NCI-H446 (cell line): ENCODE measurements around the gene SYCE1.
A peak's percentile ranks its signal among the peaks of the same experiment; 100 is the strongest.
"Not testable (repeated sequence)": the region's sequence is repeated elsewhere in the genome, so short reads cannot be mapped to it uniquely, and the experiment has no call there.

Source experiments
- DNase-seq, 2 experiments: peaks; one replicate each; lab custom pipeline; 2025; lab: John Stamatoyannopoulos, UW

The SYCE1 gene

DNA sequence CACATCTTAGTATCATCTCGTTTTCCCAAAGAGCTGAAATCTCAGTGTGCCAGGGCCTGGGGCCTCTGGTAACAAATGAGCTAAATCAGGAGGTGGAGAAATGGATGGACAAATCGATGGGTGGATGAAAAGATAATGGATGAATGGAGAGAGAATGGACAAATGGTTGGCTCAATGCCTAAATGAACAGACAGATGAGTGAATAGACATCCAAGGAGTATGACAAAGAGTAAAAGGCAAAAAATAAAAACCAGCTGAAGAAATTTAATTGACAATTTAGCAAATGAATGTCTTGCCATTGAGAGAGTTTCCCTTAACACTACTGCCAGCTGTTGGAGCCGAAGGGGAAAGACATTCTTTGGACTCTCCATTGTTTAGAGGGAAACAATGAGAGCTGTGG lies 8.0 kb downstream of the SYCE1 start:
- DNase-seq = no peak

DNA sequence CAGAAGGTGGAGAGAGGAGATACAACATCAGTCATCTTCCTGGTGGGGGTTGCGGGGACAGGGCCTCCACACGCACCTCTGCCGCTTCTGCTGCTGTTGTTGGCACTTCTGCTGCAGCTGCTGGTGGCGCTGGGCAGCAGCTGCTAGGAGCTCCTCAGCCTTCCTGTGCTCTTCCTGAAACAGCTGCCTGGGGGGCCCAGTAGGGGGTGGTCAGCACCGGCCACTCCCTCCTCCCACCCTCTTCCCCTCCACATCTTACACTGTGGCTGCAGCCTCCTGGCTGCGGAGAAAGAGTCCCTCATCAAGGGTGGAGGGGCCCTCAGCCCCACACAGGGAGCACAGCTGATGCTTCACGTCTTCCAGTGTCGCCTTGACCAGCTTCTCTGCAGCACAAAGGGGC lies 9.9 kb downstream of the SYCE1 start:
- no peak for DNase-seq

DNA sequence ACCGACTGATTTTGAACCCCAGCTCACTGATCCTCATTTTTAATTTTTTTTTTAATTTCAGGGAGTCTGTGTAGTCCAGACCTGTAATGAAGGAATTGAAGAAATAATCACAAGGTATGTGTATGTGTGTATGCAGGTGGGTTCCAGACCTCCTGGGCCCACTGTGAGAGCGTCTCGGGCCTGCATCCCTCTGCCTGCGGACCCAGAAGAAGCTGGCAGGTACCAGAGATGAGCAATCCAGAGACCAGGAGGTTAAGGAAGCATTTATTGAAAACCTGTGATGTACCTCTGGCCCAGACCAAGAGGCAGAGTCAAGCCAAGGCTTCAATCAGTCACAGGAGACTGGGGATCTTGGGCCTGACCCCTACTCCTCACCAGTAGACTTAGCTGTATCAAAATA lies 10.8 kb downstream of the SYCE1 start:
- DNase-seq = no peak

DNA sequence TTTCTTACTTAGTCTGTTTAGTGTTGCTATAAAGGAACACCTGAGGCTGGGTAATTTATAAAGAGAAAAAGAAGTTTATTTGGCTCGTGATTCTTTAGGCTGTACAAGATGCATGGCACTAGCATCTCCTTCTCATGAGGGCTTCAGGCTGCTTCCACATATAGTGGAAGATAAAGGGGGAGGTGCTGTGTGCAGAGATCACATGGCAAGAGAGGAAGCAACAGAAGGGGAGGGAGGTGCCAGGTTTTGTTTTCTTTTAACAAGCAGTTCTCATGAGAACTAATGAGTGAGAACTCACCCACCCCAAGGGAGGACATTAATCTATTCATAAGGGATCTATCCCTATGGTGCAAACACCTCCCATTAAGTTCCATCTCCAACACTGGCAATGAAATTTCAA lies 20.9 kb downstream of the SYCE1 start:
- DNase-seq = no peak

DNA sequence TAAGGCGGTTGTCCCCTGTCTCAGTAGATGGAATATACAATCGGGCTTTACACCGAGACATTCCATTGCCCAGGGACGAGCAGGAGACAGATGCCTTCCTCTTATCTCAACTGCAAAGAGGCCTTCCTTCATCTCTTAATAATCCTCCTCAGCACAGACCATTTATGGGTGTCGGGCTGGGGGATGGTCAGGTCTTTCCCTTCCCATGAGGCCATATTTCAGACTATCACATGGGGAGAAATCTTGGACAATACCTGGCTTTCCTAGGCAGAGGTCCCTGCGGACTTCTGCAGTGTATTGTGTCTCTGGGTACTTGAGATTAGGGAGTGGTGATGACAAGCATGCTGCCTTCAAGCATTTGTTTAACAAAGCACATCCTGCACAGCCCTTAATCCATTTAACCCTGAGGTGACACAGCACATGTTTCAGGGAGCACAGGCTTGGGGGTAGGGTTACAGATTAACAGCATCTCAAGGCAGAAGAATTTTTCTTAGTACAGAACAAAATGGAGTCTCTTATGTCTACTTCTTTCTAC lies 23.9 kb downstream of the SYCE1 start:
- not testable (repeated sequence) for DNase-seq

DNA sequence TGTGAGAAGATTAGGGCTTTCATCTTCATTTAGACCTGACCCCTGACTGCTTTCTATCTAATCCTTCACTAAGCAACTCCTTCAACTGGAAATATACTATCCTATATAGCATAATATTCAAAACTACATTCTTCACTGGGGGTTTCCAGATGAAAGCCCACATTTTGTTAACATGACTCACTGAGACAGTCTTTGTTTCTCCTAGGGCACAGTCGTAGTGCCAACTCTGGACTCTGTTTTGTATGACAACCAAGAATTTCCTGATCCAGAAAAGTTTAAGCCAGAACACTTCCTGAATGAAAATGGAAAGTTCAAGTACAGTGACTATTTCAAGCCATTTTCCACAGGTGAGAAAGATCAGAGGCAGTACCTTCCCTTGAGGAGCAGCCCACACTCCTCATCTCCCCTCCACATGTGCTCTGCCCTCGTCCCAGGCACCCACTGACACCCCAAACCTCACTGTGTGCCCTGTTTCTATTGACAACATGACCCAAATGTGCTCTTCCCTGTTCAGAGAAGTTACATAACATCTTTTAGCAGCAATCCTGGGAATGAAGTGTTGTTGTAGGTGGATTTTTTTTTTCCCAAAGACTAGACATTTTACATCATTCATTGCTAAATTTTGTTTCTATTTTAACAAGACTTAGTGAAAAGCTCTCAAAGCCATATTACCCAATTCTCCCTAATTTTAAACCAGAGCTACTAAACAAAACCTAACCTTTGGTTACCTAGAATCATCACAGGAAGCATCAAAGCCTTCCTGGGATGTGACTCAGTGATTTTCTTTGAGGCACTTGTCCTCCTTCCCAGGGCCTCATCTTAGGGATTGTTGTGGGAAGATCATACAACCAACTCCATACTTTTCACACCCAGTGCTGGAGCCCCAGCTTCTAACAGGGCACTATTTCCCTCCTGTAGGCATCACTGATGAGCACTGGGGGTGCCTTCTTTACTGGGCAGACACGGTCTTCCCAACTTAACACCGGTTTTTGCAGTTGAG lies 27.5 kb downstream of the SYCE1 start:
- DNase-seq = no peak

DNA sequence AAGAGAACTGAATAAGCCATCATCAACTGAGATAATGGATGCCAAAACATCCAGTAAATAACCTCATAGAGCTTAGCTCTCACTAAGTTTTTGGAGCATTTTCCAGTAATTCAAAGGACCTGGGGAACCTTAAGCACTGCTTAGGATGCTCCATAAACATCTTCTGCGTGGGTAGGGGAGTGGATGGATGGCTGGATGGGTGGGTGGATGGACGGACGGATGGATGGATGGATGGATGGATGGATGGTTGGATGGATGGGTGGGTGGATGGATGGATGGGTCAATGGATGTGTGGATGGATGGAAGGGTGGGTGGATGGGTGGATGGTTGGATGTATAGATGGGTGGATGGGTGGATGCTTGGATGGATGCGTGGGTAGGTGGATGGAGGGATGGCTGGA lies 29.2 kb downstream of the SYCE1 start:
- no peak for DNase-seq

DNA sequence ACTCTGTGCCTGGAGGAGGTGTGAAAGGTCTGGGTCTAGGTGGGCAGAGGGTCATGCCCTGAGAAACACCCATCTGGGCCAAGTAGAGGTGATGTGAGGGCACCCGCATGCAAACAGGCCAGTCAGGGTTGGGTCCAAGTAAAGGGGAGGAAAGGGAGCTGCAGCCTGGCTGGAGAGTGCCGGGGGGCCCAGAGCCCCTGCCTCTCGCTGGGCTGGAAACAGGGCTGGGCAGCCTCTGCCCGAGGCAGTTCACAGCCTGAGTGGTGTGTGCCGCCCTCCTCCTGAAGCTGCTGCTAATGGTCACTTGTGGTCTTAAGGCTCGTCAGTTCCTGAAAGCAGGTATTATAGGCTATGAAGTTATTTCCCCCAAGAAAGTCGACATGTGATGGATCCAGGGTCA lies 31.0 kb downstream of the SYCE1 start:
- no peak for DNase-seq

DNA sequence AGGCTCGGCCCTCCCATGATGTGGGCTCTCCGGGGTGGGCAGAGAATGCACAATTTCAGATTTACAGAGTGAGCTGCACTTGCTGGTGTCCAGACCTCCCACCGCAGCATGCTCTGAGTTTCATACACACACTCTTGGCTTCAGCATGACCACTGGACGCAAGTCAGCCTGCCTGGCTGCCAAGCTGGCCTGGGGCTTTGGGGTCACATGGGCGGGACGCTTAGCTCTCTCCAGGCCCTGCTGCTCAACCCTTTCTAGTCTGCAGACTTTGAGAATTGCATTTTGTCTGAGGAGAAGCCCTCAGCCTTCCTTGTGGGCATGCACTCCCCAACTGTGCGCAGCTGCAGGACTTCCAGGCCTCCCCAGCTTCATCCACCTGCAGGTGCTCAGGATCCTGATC lies 32.5 kb downstream of the SYCE1 start:
- DNase-seq = no peak

DNA sequence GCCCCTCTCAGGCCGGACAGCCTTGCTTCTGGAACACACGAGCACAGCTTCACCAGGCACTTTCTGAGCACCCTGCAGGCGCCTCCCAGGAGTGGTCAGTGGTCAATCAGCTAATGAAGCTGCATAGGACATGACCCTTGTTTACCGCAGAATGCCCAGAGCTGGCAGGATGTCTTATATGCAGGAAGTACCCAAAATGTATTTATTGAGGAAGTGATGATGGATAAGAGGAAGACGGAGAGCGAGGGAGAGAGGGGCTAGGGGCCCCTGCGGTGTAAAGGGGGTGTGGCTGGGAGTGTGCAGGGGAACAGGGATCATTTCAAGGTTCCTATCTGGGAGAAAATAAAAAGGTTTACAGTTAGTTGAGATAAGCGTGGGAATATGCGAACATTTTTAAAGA lies 34.9 kb downstream of the SYCE1 start:
- no peak for DNase-seq

DNA sequence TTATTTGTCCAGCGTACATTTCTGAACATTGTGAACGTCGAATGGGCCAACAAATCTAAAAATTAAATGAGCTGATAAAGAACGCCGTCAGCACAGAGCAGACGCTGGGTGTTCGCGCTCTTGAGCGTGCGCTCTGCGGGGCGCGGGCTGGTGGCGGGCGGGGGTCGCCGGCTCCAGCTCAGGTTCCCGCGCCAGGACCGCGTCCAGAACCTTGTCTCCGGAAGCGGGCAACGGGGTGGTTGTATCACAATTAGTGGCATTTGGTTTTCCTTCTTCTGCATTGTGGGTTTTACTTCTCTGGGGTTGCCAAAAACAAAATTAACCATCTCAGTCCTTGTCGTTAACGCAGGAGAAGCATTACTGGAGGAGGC lies 35.8 kb downstream of the SYCE1 start:
- DNase-seq = no peak

DNA sequence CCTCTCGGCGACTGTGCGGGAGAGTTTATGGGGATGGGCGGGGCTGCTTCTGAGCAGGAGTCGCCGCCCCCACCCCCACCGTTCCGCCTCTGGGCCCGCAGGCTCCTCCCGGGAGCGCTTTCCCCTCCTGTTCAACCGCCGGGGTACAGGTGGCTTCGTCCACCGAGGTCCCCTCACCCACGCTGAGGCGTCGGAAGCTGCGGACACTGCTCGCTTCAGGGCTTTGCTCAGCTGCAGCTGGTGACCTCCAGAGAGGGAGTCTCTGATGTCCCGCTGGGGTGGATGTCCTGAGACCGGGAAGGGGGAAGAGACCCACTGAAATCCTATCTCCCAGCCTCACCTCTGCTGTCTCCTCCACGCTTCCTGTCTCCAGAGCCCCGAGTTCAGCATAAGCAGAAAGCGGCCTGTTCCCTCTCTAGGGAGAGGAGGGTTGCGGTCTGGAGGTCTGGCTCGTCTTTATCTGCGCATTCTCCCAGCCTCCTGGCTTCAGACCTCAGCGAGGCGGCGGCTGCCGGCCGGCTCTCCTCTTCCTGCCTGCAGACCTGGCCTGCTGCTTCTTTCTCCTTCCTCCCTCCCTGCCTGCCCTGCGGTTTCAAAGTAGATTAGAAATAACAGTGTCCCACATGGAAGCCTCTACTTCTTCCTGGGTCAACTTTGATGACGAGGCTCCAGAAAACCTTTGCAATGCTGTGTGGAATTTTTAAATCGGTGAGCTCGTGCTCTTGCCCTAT lies 36.4 kb downstream of the SYCE1 start:
- no peak for DNase-seq

DNA sequence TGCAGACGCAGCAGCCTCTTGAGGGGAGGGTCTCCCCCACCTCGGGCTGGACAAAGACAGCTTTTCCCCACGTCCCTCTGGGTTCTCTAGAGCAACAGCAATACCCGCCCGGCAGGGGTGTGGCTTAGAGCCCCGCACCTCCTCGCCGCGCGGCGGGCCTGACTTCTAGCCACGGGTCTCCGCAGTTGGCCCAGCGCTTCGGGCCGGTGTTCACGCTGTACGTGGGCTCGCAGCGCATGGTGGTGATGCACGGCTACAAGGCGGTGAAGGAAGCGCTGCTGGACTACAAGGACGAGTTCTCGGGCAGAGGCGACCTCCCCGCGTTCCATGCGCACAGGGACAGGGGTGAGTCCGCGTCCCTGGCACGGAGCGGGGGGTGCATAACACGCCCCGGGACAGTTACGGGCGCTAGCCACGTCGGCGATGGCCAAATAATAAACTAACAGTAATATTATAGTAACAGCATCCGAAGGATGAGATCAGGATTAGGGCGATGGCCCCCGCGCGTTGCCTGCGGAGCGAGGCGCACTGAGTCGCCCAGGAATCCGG lies 37.0 kb downstream of the SYCE1 start:
- DNase-seq = no peak

DNA sequence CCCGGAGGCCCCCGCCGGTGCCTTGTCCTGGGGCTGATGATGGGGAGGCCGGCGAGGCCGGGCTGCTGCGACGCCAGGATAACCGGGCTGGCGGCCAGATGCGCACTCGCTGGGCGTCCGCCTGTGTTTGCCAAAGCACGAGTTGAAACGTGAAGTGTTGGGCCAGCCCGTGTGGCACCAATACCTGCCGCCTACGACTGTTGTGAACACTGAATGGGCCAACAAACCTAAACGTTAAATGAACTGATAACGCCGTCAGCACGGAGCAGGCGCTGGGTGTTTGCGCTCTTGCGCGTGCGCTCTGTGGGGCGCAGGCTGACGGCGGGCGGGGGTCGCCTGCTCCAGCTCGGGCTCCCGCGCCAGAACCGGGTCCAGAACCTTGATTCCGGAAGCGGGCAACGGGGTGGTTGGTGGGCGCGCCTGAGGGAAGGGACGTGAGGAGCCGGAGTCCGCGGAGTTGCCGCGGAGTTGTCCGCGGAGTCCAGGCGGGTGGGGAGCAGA lies 37.6 kb downstream of the SYCE1 start:
- no peak for DNase-seq

DNA sequence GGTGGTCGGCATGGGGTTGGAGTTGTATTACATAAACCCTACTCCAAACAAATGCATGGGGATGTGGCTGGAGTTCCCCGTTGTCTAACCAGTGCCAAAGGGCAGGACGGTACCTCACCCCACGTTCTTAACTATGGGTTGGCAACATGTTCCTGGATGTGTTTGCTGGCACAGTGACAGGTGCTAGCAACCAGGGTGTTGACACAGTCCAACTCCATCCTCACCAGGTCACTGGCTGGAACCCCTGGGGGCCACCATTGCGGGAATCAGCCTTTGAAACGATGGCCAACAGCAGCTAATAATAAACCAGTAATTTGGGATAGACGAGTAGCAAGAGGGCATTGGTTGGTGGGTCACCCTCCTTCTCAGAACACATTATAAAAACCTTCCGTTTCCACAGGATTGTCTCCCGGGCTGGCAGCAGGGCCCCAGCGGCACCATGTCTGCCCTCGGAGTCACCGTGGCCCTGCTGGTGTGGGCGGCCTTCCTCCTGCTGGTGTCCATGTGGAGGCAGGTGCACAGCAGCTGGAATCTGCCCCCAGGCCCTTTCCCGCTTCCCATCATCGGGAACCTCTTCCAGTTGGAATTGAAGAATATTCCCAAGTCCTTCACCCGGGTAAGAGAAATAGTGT lies 38.3 kb downstream of the SYCE1 start, which contains the start of gene CYP2E1:
TSS of gene CYP2E1 (plus strand) at position 407 of the 632 bp plus-strand sequence. CDS start at position 440, 33 bp downstream.
- DNase-seq = no peak

DNA sequence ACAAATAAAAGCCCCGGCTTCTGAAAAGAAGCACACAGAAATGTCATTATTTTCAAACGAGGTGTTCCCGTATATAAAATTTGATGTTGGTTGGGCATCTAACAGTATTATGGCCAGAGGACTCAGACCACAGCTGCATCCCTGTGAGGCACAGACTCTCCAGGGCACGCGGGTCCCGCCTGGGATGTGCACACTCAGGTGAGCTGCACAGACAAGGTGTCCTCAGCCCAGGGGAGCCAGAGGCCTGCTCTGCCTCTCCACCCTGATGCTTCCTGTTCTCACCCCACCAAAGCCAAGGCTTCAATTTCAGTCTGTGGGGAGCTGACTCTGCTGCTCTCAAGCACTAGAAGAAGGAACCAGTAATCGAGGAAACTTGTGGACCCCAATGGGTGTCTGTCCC lies 39.9 kb downstream of the SYCE1 start:
- DNase-seq = no peak

DNA sequence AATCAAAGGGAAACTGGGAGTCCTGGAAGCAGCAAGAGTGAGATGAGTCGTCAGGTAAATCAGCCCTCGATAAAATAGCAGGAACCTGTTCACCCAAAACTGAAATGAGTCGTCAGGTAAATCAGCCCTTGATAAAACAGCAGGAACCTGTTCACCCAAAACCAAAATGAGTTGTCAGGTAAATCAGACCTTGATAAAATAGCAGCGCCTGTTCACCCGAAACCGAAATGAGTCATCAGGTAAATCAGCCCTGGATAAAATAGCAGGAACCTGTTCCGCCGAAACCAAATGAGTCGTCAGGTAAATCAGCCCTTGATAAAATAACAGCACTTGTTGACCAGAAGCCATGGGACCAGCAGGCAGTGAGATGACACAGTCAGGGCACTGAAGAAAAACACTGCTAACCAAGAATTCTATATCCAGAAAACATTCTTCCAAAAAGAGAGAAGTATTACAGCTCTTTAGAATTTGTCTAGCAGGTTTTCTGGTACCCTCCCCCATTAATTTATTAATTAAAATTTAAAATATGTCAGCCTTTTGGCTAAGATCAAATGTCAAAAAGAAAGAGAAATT lies 41.7 kb downstream of the SYCE1 start:
- no peak for DNase-seq

DNA sequence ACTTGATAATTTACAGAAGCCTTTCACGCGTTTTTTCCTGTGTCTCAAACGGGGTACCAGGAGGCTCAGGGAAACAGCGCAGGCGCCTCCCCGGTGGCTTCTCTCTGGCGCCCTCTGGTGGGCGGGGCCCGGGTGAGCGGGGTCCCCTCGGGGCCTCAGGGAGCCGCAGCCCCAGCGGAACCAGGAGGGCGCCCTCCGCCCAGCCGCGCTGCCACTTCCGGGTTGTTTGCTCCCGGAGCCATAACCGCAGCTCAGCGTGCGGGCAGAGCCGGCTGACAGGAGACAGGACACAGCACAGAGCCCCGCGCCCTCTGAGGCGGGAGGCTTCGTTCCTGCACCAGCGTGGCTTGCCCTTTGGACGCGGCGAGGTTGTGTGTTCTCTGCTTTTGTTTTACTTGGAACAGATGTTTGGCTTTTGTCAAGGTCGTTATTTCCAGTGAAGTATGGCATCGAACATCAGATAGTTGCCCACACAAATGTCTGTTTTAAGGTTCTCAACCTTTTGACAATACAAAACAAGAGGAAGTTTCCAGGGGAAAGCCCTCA lies 45.1 kb downstream of the SYCE1 start:
- DNase-seq = peak in 1 of 2 experiments; percentile 41

DNA sequence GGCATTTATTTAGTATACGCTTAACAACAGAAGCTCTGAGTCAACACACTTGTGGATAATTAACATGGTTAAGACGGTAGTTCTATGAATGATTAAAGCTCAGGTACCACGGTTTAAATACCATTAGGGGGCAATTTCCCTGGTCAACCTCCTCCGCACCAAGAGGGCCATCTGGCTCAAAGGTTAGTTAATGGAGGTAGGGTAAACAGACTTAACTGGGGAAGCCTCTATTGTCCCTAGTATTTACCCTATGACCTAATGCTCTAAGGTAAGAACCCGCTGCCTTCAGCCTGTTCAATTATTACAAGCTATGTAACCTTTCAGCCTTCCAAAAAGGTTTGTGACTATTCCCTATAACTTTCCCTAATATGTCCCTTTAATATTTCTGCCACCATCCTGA lies 46.9 kb downstream of the SYCE1 start:
- DNase-seq = not testable (repeated sequence)

DNA sequence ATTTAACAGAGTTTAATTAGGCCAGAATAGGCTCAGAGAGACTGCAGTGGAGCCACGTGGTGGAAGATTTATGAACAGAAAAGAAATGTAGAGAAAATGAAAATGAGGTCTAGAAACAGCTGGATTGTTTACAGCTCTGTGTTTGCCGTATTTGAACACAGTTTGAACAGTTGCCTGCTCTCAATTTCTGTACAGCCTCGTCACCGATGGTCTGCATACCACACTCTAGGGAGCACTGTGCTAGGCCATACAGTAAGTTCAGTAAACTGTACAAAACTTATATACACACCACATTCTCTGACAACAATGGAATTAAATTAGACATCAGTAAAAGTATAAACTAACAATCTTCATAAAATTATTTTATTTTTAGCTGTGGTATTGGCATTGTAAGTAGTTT lies 49.3 kb downstream of the SYCE1 start:
- no peak for DNase-seq

DNA sequence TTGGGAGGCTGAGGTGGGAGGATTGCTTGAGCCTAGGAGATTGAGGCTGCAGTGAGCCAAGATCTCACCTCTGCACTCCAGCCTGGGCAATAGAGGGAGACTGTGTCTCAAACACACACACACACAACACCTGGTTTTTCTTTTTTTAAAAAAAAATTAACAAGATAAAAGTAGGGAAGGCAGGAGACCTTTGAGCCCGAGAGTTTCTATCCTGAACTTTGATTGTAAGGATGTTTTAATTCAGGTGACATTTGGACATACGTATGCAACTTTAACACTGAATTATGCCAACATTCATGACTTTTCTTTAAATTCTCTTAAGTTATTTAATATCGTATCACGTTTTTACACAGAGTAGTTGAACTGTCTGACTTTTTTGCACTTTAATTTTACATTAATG lies 49.9 kb downstream of the SYCE1 start:
- DNase-seq = no peak
